Measurements from ENCODE around the gene PHGDH.

Gene PHGDH

DNA sequence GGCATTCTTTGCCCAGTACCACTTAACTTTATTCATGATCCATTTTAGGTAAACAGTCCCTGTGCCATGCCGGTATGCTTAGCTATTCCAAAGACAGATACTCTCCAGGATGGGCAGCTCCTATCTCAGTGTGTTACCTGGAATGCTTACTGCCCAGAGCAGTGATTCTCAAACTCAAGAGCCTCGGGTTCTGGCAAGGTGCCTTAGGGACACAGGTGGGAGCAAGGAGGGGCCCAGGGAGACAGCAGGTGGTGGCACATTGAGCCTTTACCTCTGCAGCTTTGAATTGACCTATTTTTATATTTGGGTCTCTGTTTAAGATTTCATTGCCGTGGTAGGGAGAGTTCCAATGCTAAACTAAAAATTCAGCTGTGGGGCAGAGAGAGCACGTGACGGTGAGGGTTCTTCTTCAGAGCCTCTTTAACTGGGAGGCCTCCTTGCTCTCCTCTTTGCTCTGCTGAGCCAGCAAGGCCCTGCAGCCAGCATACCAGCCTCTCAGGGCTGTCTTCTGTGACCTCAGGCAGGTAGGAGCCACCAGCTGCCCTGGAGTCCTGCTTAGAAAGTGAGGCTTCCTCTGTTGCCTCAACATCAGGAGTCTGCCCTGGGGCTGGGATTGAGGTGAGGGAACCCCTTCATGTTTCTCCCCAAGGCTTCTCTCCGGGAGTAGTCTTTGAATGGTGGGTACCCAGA, 20.2 kb downstream of the PHGDH start:
- Histone ChIP-seq H3K4me3 (ENCODE audit: low read depth, low read length) (no peak overlapping the region), H3K27ac (ENCODE audit: low read depth, low read length) (no peak overlapping the region), H2AFZ (ENCODE audit: low read length, unreplicated experiment) (no peak overlapping the region), H3K4me1 (ENCODE audit: control insufficient read depth, insufficient read depth, low read length, unreplicated experiment) (no peaks in the 10 kb centered on the region), H3K79me2 (ENCODE audit: control insufficient read depth, insufficient read depth, low read length, unreplicated experiment) (no peaks in the 10 kb centered on the region), H3K36me3 (ENCODE audit: insufficient read depth, low read length) (no peaks in the 10 kb centered on the region; the same call in 1 of the 2 replicates), H3K27me3 (ENCODE audit: insufficient read depth, low read length) (no peaks in the 10 kb centered on the region)

DNA sequence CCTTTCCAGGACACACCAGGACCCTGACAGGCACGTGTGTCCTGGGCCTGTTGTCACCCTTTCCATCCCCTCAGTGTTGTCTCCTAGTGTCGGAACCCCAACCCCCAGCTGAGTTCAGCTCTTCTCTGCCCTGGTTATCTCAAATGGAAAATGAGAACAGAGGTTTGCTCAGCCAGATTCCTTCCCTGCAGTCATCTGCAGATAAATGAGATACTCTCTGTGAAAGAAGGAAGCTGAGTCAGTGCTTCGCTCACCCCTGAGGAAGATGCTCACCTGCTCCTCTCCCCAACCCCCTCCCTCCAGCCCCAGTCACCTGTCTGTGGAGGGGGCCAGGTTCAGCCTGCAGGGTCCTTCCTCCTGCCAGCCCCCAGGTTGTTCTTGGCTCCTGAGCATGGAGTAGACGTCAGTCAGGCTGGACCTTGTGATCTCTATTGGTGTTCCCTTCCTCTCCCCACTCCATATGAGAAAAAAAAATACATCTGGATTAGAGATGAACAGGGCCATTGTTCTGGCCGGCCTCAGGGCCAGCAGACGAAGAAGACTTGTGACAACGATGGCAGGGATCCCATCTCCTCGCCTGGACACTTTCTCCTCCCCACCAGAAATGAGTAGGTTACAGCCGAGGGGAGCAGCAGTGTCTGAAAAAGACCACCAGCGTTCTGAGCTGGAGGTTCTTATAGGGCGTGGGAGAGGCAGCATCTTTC, 20.9 kb downstream of the PHGDH start:
- H2AFZ ChIP-seq (ENCODE audit: low read length, unreplicated experiment) = no peak overlapping the region
- no peaks in the 10 kb centered on the region for H3K27me3 ChIP-seq (ENCODE audit: insufficient read depth, low read length)
- H3K79me2 ChIP-seq (ENCODE audit: control insufficient read depth, insufficient read depth, low read length, unreplicated experiment) = no peaks in the 10 kb centered on the region
- H3K4me1 ChIP-seq (ENCODE audit: control insufficient read depth, insufficient read depth, low read length, unreplicated experiment) = no peaks in the 10 kb centered on the region
- H3K27ac ChIP-seq (ENCODE audit: low read depth, low read length) = no peak overlapping the region
- no peaks in the 10 kb centered on the region; the same call in 1 of the 2 replicates for H3K36me3 ChIP-seq (ENCODE audit: insufficient read depth, low read length)
- no peak overlapping the region for H3K4me3 ChIP-seq (ENCODE audit: low read depth, low read length)

DNA sequence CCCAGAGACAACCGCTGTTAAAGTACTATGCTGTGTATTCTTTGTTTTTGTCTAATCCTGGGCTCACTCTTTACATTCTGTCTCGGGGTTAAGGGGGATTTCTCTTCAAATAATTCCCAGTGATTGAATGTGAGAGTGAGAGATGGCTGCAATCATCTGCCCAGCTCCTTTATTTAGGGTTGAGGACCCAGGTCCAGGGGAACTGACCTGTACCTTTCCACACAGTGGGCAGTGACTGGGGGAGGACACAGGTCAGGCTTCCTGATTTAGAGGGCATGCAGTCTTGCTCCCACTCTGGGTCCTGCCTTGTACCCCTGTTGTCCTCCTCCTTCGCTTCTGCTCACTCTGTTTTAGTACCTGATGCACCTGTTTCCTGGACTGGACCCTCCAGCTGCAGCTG, 22.0 kb downstream of the PHGDH start:
- Histone ChIP-seq H3K4me3 (ENCODE audit: low read depth, low read length) (no peak overlapping the region), H3K36me3 (ENCODE audit: insufficient read depth, low read length) (no peaks in the 10 kb centered on the region; the same call in 1 of the 2 replicates), H3K27me3 (ENCODE audit: insufficient read depth, low read length) (no peaks in the 10 kb centered on the region), H3K4me1 (ENCODE audit: control insufficient read depth, insufficient read depth, low read length, unreplicated experiment) (no peaks in the 10 kb centered on the region), H2AFZ (ENCODE audit: low read length, unreplicated experiment) (no peak overlapping the region), H3K79me2 (ENCODE audit: control insufficient read depth, insufficient read depth, low read length, unreplicated experiment) (no peaks in the 10 kb centered on the region), H3K27ac (ENCODE audit: low read depth, low read length) (no peak overlapping the region)

DNA sequence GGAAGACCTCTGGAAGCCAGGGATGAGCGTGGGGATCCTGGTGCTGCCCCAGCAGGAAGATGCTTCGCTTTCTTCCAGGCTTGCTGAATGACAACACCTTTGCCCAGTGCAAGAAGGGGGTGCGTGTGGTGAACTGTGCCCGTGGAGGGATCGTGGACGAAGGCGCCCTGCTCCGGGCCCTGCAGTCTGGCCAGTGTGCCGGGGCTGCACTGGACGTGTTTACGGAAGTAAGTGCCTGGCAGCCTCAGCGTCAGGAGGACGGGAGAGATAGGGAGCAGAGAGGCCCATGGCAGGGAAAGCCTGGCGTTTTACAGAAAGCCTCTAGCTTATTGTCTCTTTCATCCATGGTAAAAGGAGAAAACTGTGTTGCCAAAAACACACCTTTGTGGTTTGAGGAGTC, 23.5 kb downstream of the PHGDH start:
- Histone ChIP-seq H3K27ac (ENCODE audit: low read depth, low read length) (no peak overlapping the region), H3K27me3 (ENCODE audit: insufficient read depth, low read length) (no peaks in the 10 kb centered on the region), H2AFZ (ENCODE audit: low read length, unreplicated experiment) (no peak overlapping the region), H3K79me2 (ENCODE audit: control insufficient read depth, insufficient read depth, low read length, unreplicated experiment) (no peaks in the 10 kb centered on the region), H3K4me3 (ENCODE audit: low read depth, low read length) (no peak overlapping the region), H3K36me3 (ENCODE audit: insufficient read depth, low read length) (no peaks in the 10 kb centered on the region; the same call in 1 of the 2 replicates), H3K4me1 (ENCODE audit: control insufficient read depth, insufficient read depth, low read length, unreplicated experiment) (no peaks in the 10 kb centered on the region)

DNA sequence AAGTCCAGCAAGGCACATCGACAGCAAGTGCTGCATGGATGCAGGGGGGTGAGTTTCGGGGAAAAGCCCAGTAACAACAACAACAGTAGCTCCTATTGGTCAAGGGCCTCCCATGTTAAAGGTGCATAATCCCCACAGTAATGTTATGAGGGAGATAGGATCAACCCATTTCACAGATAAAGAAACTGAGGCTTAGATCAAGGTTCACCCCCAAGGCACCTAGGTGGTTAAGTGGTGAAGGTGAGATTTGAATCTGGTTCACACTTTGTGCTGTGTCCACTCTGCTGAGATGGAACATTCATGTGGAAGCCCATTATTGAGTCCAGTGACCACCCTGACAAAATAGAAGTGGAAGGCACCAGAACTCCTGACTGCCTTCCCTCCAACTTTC, 24.9 kb downstream of the PHGDH start:
- H3K36me3 ChIP-seq (ENCODE audit: insufficient read depth, low read length) = no peaks in the 10 kb centered on the region; the same call in 1 of the 2 replicates
- no peaks in the 10 kb centered on the region for H3K27me3 ChIP-seq (ENCODE audit: insufficient read depth, low read length)
- no peaks in the 10 kb centered on the region for H3K79me2 ChIP-seq (ENCODE audit: control insufficient read depth, insufficient read depth, low read length, unreplicated experiment)
- no peak overlapping the region for H2AFZ ChIP-seq (ENCODE audit: low read length, unreplicated experiment)
- no peak overlapping the region for H3K27ac ChIP-seq (ENCODE audit: low read depth, low read length)
- H3K4me3 ChIP-seq (ENCODE audit: low read depth, low read length) = no peak overlapping the region
- no peaks in the 10 kb centered on the region for H3K4me1 ChIP-seq (ENCODE audit: control insufficient read depth, insufficient read depth, low read length, unreplicated experiment)

DNA sequence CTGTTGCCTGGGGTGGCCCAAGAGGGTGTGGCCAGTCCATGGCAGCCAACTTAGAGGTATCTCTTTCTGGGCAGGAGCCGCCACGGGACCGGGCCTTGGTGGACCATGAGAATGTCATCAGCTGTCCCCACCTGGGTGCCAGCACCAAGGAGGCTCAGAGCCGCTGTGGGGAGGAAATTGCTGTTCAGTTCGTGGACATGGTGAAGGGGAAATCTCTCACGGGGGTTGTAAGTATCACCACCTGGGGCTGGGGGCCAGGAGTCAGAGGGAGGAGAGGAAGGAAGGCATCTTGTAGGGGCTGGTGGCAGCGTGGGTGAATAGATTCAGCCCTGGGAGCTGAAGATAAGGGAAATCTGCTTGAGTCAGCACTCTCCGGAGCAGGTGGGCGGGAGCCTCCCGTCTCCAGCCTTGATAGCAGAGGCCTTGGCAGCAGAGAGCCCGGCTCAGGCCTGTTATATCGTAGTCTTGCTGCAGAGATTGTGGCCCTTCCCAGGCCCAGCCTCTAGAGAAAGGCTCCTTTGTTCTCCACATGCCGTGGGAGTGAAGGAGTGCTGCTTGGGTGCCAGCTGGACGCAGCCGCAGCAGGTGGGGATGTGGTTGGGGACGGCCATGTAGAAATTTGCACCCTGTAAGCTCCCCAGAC, 25.4 kb downstream of the PHGDH start:
- H3K27me3 ChIP-seq (ENCODE audit: insufficient read depth, low read length) = no peaks in the 10 kb centered on the region
- no peaks in the 10 kb centered on the region for H3K4me1 ChIP-seq (ENCODE audit: control insufficient read depth, insufficient read depth, low read length, unreplicated experiment)
- no peaks in the 10 kb centered on the region; the same call in 1 of the 2 replicates for H3K36me3 ChIP-seq (ENCODE audit: insufficient read depth, low read length)
- no peak overlapping the region for H3K27ac ChIP-seq (ENCODE audit: low read depth, low read length)
- no peak overlapping the region for H3K4me3 ChIP-seq (ENCODE audit: low read depth, low read length)
- H3K79me2 ChIP-seq (ENCODE audit: control insufficient read depth, insufficient read depth, low read length, unreplicated experiment) = no peaks in the 10 kb centered on the region
- no peak overlapping the region for H2AFZ ChIP-seq (ENCODE audit: low read length, unreplicated experiment)

DNA sequence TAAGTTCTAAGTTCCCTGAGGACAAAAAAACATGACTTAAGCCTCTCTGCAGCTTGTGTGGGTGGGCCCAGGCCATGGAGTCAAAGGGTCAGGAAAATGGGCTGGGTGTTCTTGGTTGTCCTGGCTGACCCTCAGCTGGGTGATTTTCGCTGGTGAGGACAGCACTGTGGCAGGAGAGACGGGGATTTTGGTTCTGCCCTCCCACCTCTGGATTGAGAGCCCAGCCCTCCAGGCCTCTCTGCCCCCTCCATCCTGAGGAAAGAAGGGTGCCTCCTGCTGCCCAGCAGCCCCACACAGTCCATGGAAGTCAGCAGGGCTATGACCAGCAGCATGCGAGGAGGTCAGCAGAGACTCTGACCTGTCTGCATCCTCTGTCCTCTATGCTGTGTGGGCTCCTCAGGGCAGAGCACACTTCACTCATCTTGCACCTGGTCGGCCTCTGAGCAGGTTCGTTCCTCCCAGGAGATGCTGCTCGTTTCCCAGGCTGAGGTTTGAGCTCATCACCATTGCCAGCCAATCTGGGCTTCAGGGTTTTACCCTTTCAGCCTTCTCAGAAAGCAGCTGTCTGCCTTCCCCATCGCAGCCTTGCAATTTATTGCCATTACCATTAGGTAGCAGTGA, 26.5 kb downstream of the PHGDH start:
- Histone ChIP-seq H3K36me3 (ENCODE audit: insufficient read depth, low read length) (no peaks in the 10 kb centered on the region; the same call in 1 of the 2 replicates), H3K27ac (ENCODE audit: low read depth, low read length) (no peak overlapping the region), H3K27me3 (ENCODE audit: insufficient read depth, low read length) (no peaks in the 10 kb centered on the region), H2AFZ (ENCODE audit: low read length, unreplicated experiment) (no peak overlapping the region), H3K4me3 (ENCODE audit: low read depth, low read length) (no peak overlapping the region), H3K79me2 (ENCODE audit: control insufficient read depth, insufficient read depth, low read length, unreplicated experiment) (no peaks in the 10 kb centered on the region), H3K4me1 (ENCODE audit: control insufficient read depth, insufficient read depth, low read length, unreplicated experiment) (no peaks in the 10 kb centered on the region)

DNA sequence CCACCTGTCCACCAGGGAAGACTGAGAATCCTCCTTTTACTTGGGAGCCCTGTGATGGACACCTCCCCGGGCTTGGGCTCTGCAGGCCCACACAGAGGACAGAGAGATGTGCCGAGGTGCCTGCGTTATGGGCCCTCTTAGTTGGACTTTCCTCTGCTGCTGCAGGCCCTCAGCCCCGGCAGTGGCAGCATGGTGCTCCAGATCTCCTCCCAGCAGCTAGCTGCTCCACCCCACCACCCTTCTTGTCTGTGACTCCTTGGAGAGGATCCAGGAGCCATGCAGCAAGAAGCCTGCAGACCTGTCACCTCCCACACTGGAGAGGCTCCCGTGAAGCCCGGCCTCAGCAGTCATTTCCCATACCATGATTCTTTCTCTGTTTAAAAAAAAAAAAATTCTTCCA, 27.4 kb downstream of the PHGDH start:
- Histone ChIP-seq H3K36me3 (ENCODE audit: insufficient read depth, low read length) (no peaks in the 10 kb centered on the region; the same call in 1 of the 2 replicates), H3K79me2 (ENCODE audit: control insufficient read depth, insufficient read depth, low read length, unreplicated experiment) (no peaks in the 10 kb centered on the region), H2AFZ (ENCODE audit: low read length, unreplicated experiment) (no peak overlapping the region), H3K4me1 (ENCODE audit: control insufficient read depth, insufficient read depth, low read length, unreplicated experiment) (no peaks in the 10 kb centered on the region), H3K27me3 (ENCODE audit: insufficient read depth, low read length) (no peaks in the 10 kb centered on the region), H3K27ac (ENCODE audit: low read depth, low read length) (no peak overlapping the region), H3K4me3 (ENCODE audit: low read depth, low read length) (no peak overlapping the region)

DNA sequence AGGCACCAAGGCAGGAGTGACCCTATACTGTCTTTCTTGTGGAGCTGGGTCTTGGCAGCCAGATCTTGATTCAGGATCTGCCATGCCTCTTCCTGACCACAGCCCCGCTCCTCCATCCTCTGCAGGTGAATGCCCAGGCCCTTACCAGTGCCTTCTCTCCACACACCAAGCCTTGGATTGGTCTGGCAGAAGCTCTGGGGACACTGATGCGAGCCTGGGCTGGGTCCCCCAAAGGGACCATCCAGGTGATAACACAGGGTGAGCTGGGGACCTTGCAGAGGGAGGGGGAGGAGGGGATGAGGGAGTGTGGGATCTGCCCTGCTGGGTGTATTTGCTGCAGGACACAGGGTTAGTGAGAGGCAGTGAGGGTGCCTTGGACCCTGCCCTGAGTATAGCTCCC, 28.5 kb downstream of the PHGDH start:
- Histone ChIP-seq H3K36me3 (ENCODE audit: insufficient read depth, low read length) (no peaks in the 10 kb centered on the region; the same call in 1 of the 2 replicates), H3K27me3 (ENCODE audit: insufficient read depth, low read length) (no peaks in the 10 kb centered on the region), H3K4me3 (ENCODE audit: low read depth, low read length) (no peak overlapping the region), H3K79me2 (ENCODE audit: control insufficient read depth, insufficient read depth, low read length, unreplicated experiment) (no peaks in the 10 kb centered on the region), H2AFZ (ENCODE audit: low read length, unreplicated experiment) (no peak overlapping the region), H3K27ac (ENCODE audit: low read depth, low read length) (no peak overlapping the region), H3K4me1 (ENCODE audit: control insufficient read depth, insufficient read depth, low read length, unreplicated experiment) (no peaks in the 10 kb centered on the region)

DNA sequence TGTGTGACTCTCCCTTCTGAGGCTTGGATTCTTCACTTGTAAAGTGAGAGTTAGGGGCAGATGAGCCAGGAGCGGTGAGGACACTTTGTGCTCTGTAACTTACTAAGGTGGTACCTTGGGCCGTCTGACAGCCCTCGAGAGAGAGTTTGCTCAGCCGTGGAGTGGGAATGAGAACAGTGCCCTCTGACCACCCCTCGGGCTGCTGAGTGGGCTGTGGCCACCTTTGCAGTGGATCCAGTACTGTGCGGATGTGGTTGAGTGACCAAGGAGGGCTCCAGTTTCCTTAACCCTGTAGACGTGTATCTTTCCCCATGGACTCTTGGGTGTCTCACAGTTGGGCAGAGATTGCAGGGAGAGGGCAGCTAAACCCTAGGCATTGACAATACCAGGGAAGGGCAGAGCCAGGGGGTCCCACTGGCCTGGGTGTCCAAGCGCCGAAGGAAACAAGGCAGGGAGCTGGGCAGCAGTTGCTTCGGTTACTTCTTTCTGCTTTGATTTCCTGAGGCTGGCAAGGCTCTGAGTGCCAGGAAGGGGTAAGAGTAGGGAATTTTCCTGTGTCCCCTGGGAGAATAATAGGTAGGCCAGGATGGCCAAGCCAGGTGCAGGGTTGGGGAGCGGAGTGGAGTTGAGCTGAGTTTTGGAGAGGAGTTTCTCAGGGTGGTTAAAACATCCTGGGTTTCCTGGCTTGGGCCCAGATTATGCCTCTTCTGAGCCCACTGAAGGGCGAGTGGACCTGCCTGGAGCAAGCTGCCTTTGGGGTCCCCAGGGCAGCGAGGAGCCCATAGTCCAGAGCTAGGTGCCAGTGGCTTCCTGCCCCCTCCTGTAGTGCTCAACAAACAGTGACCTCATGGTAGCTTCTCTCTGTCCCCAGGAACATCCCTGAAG, 29.4 kb downstream of the PHGDH start:
- no peak overlapping the region for H3K27ac ChIP-seq (ENCODE audit: low read depth, low read length)
- H3K36me3 ChIP-seq (ENCODE audit: insufficient read depth, low read length) = no peaks in the 10 kb centered on the region

More for the DNA sequence above, 29.4 kb downstream of the PHGDH start:
- no peaks in the 10 kb centered on the region for H3K27me3 ChIP-seq (ENCODE audit: insufficient read depth, low read length)
- no peaks in the 10 kb centered on the region for H3K4me1 ChIP-seq (ENCODE audit: control insufficient read depth, insufficient read depth, low read length, unreplicated experiment)
- H3K4me3 ChIP-seq (ENCODE audit: low read depth, low read length) = no peak overlapping the region
- no peaks in the 10 kb centered on the region for H3K79me2 ChIP-seq (ENCODE audit: control insufficient read depth, insufficient read depth, low read length, unreplicated experiment)
- no peak overlapping the region for H2AFZ ChIP-seq (ENCODE audit: low read length, unreplicated experiment)
